ENCODE measurements around the gene CHD3. TPM values are rescaled to one million over a fixed set of nuclear protein-coding genes. Genes with fewer than 3 reads are reported as not detected.
"Not testable (repeated sequence)": the region's sequence is repeated elsewhere in the genome, so short reads cannot be mapped to it uniquely, and the experiment has no call there.

Gene CHD3
- total RNA-seq, 2 experiments from 2014 or later, result 125 to 129 TPM

GRCh38 chr17:7857713-7858521, 30.7 kb upstream of the CHD3 start, which contains the start of gene CYB5D1:
Gene CYB5D1 (plus strand): TSS chr17:7858003. CDS start chr17:7858135, 132 bp downstream.
- no peak within 1 kb of the TSS for H3K27ac Mint-ChIP-seq

GRCh38 chr17:7858522-7858810, 30.1 kb upstream of the CHD3 start:
- Mint-ChIP-seq H3K27ac (no peak overlapping the region), H3K9me3 (ENCODE audit: insufficient read depth) (no peaks in the 10 kb centered on the region), H3K4me3 (no peak overlapping the region), H3K27me3 (ENCODE audit: low read depth) (no peaks in the 10 kb centered on the region), H3K4me1 (ENCODE audit: low read depth) (peaks cover 4% of the 10 kb centered on the region), H3K36me3 (ENCODE audit: low read depth) (peaks cover 15% of the 10 kb centered on the region)
- ATAC-seq (no peak), DNase-seq (no peak)
- ChIA-PET CTCF (interaction anchor here (0.6 to 14.5 kb wide), 5 partner anchors 12 to 183 kb away, joined by 3 to 201 read pairs (median 7); partner anchors contain the start of genes CNTROB and KDM6B), POLR2A (interaction anchor here (0.9 to 1.4 kb wide), 3 partner anchors 15 to 74 kb away, joined by 3 to 4 read pairs (median 4); partner anchors contain the start of gene CNTROB)

More at GRCh38 chr17:7857713-7858521, 30.7 kb upstream of the CHD3 start, which contains the start of gene CYB5D1:
- ChIA-PET POLR2A (interaction anchor here (0.6 to 2.6 kb wide), 9 partner anchors 9 to 613 kb away, joined by 3 to 20 read pairs (median 5); partner anchors contain the start of genes CD68, CNTROB, KDM6B and TP53), CTCF (interaction anchor here (0.7 to 14.5 kb wide), 29 partner anchors 8 to 262 kb away, joined by 3 to 201 read pairs (median 5); partner anchors contain the start of genes CHD3, CNTROB, KDM6B and RNF227)
- peak; percentile 94 for DNase-seq
- peaks cover 4% of the 10 kb centered on the region for H3K4me1 Mint-ChIP-seq (ENCODE audit: low read depth)
- no peaks in the 10 kb centered on the region for H3K9me3 Mint-ChIP-seq (ENCODE audit: insufficient read depth)
- ATAC-seq, result peak; percentile 50
- no peak within 1 kb of the TSS for H3K4me3 Mint-ChIP-seq
- H3K36me3 Mint-ChIP-seq (ENCODE audit: low read depth), result peaks cover 15% of the 10 kb centered on the region
- no peaks in the 10 kb centered on the region for H3K27me3 Mint-ChIP-seq (ENCODE audit: low read depth)

GRCh38 chr17:7859028-7859427, 29.6 kb upstream of the CHD3 start:
- peaks cover 18% of the 10 kb centered on the region for H3K36me3 Mint-ChIP-seq (ENCODE audit: low read depth)
- DNase-seq, result no peak
- peaks cover 4% of the 10 kb centered on the region for H3K4me1 Mint-ChIP-seq (ENCODE audit: low read depth)
- POLR2A ChIA-PET, result interaction anchor here (0.9 to 1.4 kb wide), 3 partner anchors 14 to 73 kb away, joined by 3 to 4 read pairs (median 4); partner anchors contain the start of gene CNTROB
- H3K27me3 Mint-ChIP-seq (ENCODE audit: low read depth), result no peaks in the 10 kb centered on the region
- CTCF ChIA-PET, result interaction anchor here (0.6 to 14.5 kb wide), 5 partner anchors 11 to 182 kb away, joined by 3 to 201 read pairs (median 7); partner anchors contain the start of genes CNTROB and KDM6B
- no peaks in the 10 kb centered on the region for H3K9me3 Mint-ChIP-seq (ENCODE audit: insufficient read depth)
- H3K27ac Mint-ChIP-seq, result no peak overlapping the region
- ATAC-seq, result no peak
- no peak overlapping the region for H3K4me3 Mint-ChIP-seq

GRCh38 chr17:7862692-7863437, 25.7 kb upstream of the CHD3 start:
- ATAC-seq (no peak), DNase-seq (peak; percentile 61)
- H3K27ac Mint-ChIP-seq, result no peak overlapping the region
- no peaks in the 10 kb centered on the region for H3K27me3 Mint-ChIP-seq (ENCODE audit: low read depth)
- H3K4me3 Mint-ChIP-seq, result no peak overlapping the region
- ChIA-PET POLR2A (interaction anchor here (0.5 kb wide), 1 partner anchor 512 kb away, joined by 4 read pairs; no protein-coding TSS in a partner anchor), CTCF (interaction anchor here (0.7 to 14.5 kb wide), 22 partner anchors 8 to 194 kb away, joined by 3 to 201 read pairs (median 8); partner anchors contain the start of genes CHD3 and RNF227)
- H3K36me3 Mint-ChIP-seq (ENCODE audit: low read depth), result peaks cover 36% of the 10 kb centered on the region
- H3K9me3 Mint-ChIP-seq (ENCODE audit: insufficient read depth), result no peaks in the 10 kb centered on the region
- H3K4me1 Mint-ChIP-seq (ENCODE audit: low read depth), result peaks cover 20% of the 10 kb centered on the region

- H3K4me3 Mint-ChIP-seq; DNase-seq; ATAC-seq; H3K27me3 Mint-ChIP-seq (ENCODE audit: low read depth); H3K27ac Mint-ChIP-seq; H3K9me3 Mint-ChIP-seq (ENCODE audit: insufficient read depth): not testable (repeated sequence)
- POLR2A ChIA-PET, result interaction anchor here (0.7 to 1.2 kb wide), 3 partner anchors 19 to 22 kb away, joined by 3 to 4 read pairs (median 3); no protein-coding TSS in a partner anchor
- H3K36me3 Mint-ChIP-seq (ENCODE audit: low read depth), result peaks cover 37% of the 10 kb centered on the region
- CTCF ChIA-PET, result interaction anchor here (1.0 to 14.5 kb wide), 13 partner anchors 9 to 177 kb away, joined by 3 to 201 read pairs (median 6); partner anchors contain the start of gene CHD3
- H3K4me1 Mint-ChIP-seq (ENCODE audit: low read depth), result peaks cover 33% of the 10 kb centered on the region
These were observed 24.2 kb upstream of the CHD3 start for GRCh38 chr17:7864384-7864783.

- Mint-ChIP-seq H3K9me3 (ENCODE audit: insufficient read depth) (no peaks in the 10 kb centered on the region), H3K4me3 (no peak overlapping the region), H3K27me3 (ENCODE audit: low read depth) (no peaks in the 10 kb centered on the region), H3K27ac (no peak overlapping the region), H3K36me3 (ENCODE audit: low read depth) (peaks cover 34% of the 10 kb centered on the region), H3K4me1 (ENCODE audit: low read depth) (peaks cover 36% of the 10 kb centered on the region)
- ChIA-PET POLR2A (interaction anchor here (1.2 kb wide), 1 partner anchor 23 kb away, joined by 3 read pairs; no protein-coding TSS in a partner anchor), CTCF (interaction anchor here (1.5 to 14.5 kb wide), 8 partner anchors 8 to 177 kb away, joined by 5 to 201 read pairs (median 8); partner anchors contain the start of genes CYB5D1 and NAA38)
- DNase-seq (no peak), ATAC-seq (no peak)
These were observed 23.5 kb upstream of the CHD3 start for GRCh38 chr17:7864995-7865650.

GRCh38 chr17:7867881-7868329, 20.7 kb upstream of the CHD3 start:
- Mint-ChIP-seq H3K4me1 (ENCODE audit: low read depth) (peaks cover 36% of the 10 kb centered on the region), H3K4me3 (peak overlapping the region; percentile 63), H3K9me3 (ENCODE audit: insufficient read depth) (no peaks in the 10 kb centered on the region), H3K27me3 (ENCODE audit: low read depth) (no peaks in the 10 kb centered on the region), H3K27ac (peak overlapping the region; percentile 81), H3K36me3 (ENCODE audit: low read depth) (peaks cover 36% of the 10 kb centered on the region)
- peak; percentile 65 for DNase-seq
- ChIA-PET POLR2A (interaction anchor here (1.0 to 2.2 kb wide), 3 partner anchors 18 to 63 kb away, joined by 3 to 9 read pairs (median 4); no protein-coding TSS in a partner anchor), CTCF (interaction anchor here (0.6 to 14.5 kb wide), 14 partner anchors 11 to 206 kb away, joined by 3 to 201 read pairs (median 5); partner anchors contain the start of gene NAA38)
- ATAC-seq, result peak; percentile 89

GRCh38 chr17:7873051-7873450, 15.5 kb upstream of the CHD3 start:
- no peaks in the 10 kb centered on the region for H3K9me3 Mint-ChIP-seq (ENCODE audit: insufficient read depth)
- H3K4me3 Mint-ChIP-seq, result no peak overlapping the region
- H3K4me1 Mint-ChIP-seq (ENCODE audit: low read depth), result peaks cover 19% of the 10 kb centered on the region
- ATAC-seq (no peak), DNase-seq (no peak)
- ChIA-PET CTCF (interaction anchor here (1.4 to 1.7 kb wide), 2 partner anchors 9 to 11 kb away, joined by 4 to 6 read pairs; no protein-coding TSS in a partner anchor), POLR2A (interaction anchor here (1.1 kb wide), 1 partner anchor 14 kb away, joined by 3 read pairs; no protein-coding TSS in a partner anchor)
- H3K36me3 Mint-ChIP-seq (ENCODE audit: low read depth), result peaks cover 22% of the 10 kb centered on the region
- H3K27ac Mint-ChIP-seq, result no peak overlapping the region
- H3K27me3 Mint-ChIP-seq (ENCODE audit: low read depth), result no peaks in the 10 kb centered on the region

- Mint-ChIP-seq H3K27ac (no peak overlapping the region), H3K4me1 (ENCODE audit: low read depth) (peaks cover 3% of the 10 kb centered on the region), H3K36me3 (ENCODE audit: low read depth) (peaks cover 18% of the 10 kb centered on the region), H3K9me3 (ENCODE audit: insufficient read depth) (no peaks in the 10 kb centered on the region), H3K27me3 (ENCODE audit: low read depth) (no peaks in the 10 kb centered on the region), H3K4me3 (no peak overlapping the region)
- POLR2A ChIA-PET, result no interaction called here
- ATAC-seq (no peak), DNase-seq (no peak)
- CTCF ChIA-PET, result interaction anchor here (0.9 to 3.0 kb wide), 4 partner anchors 13 to 114 kb away, joined by 3 to 14 read pairs (median 4); no protein-coding TSS in a partner anchor
These were observed 12.7 kb upstream of the CHD3 start for GRCh38 chr17:7875804-7876370.

GRCh38 chr17:7878234-7878633, 10.4 kb upstream of the CHD3 start:
- Mint-ChIP-seq H3K4me1 (ENCODE audit: low read depth) (no peaks in the 10 kb centered on the region), H3K4me3 (no peak overlapping the region), H3K9me3 (ENCODE audit: insufficient read depth) (no peaks in the 10 kb centered on the region), H3K27me3 (ENCODE audit: low read depth) (no peaks in the 10 kb centered on the region), H3K36me3 (ENCODE audit: low read depth) (peaks cover 9% of the 10 kb centered on the region), H3K27ac (no peak overlapping the region)
- ChIA-PET POLR2A (interaction anchor here (0.6 kb wide), 1 partner anchor 329 kb away, joined by 4 read pairs; no protein-coding TSS in a partner anchor), CTCF (interaction anchor here (0.7 to 0.8 kb wide), 2 partner anchors 16 to 112 kb away, joined by 3 read pairs; no protein-coding TSS in a partner anchor)
- DNase-seq, result no peak
- ATAC-seq, result no peak

All from activated CD8-positive, alpha-beta T cell treated with anti-CD3 and anti-CD28 coated beads, Interleukin-2, amount 10 ng/mL, durations not matched to agents 7 days and 5 days (primary cell).